ENCODE data around the gene MIDN.

MIDN gene

DNA sequence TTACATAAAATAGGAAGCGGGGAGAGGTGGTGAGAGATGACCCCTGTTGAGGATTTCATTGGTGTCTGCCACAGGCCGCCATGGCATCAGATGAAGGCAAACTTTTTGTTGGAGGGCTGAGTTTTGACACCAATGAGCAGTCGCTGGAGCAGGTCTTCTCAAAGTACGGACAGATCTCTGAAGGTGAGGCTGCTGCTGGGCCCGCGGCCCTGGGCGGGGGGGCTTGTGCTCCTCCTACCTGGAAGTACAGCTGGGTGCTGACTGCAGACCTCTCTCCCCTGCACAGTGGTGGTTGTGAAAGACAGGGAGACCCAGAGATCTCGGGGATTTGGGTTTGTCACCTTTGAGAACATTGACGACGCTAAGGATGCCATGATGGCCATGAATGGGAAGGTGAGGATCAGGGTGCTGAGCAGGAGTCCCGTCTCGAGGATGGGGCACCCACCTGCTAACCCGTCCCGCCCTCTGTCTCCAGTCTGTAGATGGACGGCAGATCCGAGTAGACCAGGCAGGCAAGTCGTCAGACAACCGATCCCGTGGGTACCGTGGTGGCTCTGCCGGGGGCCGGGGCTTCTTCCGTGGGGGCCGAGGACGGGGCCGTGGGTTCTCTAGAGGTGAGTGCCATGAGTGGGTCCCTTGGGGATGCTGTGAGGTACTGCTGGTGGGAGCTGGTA, 22.6 kb downstream of the MIDN start:
- no peak for DNase-seq

DNA sequence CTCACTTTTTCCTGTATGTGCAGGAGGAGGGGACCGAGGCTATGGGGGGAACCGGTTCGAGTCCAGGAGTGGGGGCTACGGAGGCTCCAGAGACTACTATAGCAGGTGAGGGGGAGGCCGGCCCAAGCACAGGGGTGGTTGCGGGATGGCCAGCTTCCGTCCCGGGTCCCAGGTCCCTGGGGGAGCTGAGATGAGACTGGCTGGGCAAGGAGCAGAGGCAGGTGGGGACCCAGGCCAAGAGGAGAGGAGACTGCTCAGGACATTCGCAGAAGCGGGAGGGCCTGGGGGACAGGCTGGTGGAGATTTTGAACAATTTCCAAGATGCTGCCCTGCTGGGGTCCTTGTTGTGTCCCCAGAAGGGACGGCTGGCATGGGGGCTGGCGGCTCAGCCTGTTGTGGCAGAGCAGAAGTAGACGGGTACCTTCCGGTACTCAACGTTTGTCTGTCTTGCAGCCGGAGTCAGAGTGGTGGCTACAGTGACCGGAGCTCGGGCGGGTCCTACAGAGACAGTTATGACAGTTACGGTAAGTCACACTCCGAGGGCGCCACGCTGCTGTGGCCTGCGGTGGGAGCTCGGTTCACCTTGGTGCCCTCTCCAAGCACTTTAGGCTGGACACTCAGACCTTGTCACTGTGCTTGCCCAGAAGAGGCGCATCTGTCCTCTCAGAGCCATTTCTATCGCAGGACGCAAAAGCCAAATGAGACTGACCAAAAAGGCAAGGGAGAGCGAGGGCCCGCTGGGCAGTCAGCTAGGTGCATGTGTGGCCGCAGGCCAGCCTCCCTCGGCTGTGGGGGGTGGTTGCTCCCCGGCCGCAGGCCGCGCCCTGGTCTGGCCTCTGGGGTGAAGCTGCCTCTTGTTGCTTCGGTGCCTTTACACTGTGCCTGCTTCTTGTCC, 23.4 kb downstream of the MIDN start:
- no peak for DNase-seq

DNA sequence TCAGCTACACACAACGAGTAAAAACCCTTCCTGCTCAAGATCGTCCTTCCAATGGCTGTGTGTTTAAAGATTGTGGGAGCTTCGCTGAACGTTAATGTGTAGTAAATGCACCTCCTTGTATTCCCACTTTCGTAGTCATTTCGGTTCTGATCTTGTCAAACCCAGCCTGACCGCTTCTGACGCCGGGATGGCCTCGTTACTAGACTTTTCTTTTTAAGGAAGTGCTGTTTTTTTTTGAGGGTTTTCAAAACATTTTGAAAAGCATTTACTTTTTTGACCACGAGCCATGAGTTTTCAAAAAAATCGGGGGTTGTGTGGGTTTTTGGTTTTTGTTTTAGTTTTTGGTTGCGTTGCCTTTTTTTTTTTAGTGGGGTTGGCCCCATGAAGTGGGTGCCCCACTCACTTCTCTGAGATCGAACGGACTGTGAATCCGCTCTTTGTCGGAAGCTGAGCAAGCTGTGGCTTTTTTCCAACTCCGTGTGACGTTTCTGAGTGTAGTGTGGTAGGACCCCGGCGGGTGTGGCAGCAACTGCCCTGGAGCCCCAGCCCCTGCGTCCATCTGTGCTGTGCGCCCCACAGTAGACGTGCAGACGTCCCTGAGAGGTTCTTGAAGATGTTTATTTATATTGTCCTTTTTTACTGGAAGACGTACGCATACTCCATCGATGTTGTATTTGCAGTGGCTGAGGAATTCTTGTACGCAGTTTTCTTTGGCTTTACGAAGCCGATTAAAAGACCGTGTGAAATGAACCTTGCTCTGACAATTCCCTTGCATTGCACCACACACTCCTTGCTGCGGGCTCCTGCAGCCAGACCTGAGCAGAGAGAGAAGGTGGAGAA, 24.3 kb downstream of the MIDN start:
- DNase-seq = no peak

DNA sequence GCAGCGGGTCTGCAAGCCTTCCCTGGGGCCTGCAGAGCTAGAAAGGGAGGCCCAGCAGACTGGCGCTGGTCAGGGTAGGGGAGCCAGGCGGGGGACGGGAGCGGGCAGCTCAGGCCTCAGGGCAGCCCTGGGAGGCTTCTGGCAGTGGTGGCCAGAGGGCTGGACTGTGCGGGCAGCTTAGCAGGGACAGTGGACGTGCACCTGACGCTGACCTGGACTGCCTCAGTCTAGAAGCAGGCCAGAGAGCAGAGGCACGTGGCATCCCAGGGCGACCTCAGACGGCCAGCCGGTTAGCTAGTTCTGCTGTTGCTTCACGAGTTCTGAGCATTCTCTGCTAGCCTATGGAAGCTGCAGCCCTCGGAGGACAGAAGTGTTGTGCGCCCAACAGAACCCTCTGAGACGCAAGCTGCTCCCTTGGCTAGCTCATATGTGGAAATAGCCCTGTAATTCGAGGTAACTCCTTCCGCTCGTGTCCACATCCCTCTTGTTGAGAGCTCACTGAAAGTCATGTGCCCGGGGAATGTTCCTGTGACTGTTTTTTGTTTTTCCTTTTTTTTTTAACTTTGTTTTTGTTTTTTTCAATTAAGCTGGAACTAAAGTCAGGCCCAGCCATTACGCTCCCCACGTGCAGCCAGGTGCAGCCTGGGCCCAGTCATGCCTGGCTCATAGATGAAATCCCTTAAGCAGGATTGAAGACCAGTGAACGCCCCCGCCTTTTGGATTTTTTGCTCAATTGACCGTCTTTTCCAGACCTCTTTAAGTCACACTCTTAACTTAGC, 25.1 kb downstream of the MIDN start:
- DNase-seq = no peak

DNA sequence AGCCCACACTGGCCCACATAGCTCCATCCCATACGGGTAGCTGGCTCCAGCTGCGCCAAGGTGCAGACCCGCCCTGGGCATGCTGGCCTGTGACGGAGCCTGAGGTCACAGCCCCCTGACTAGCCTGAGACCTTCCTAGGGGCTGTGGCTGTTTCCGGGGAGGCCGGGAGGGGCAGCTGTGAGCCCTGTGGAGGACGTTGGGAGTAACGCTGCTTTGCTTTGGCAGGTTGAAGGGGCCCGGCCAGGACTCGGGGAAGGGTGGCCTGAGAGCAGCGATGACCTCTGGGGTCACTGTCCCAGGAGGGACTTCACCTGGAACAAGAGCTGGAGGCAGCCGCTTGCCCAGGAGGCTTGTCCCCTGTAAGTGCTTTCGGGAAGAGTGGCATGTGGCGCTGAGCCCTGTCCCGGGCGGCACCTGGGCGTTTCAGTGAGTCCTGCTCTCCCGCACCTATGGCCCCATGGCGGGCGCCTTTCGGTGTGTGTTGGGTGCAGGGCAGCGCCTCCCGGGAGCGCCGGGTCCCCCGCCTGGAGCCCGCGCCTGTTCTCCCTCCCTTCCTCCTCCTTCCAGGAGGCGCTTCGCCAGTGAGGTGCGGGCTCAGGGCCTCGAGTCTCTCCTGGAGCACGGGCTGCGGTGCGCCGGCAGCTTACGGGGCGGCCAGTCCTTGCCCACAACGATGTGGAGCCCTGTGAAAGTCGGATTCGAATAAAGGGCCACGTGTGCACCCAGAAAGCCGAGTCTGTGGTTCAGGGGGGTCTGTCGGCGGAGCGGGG, 25.9 kb downstream of the MIDN start:
- no peak for DNase-seq

DNA sequence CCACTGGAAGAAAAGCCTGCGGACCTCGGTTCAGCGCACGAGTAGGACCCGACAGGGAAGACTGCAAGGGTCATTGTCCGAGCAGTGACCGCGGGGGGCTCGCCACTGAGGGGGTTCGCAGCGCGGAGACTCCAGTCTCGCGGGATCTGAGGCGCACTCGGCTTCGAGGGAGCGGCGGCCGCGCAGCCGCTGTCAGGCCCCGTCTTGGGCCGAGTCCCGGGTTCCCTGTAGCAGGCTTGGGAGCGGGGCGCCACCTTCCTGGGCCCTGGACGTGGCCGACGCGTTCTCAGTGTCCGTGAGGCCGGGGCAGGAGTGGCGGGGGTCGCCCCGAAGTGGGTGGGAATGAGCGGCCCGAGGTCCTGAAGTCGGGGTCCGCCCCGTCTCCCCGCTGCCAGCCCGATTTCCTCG, 26.5 kb downstream of the MIDN start:
- DNase-seq = no peak

DNA sequence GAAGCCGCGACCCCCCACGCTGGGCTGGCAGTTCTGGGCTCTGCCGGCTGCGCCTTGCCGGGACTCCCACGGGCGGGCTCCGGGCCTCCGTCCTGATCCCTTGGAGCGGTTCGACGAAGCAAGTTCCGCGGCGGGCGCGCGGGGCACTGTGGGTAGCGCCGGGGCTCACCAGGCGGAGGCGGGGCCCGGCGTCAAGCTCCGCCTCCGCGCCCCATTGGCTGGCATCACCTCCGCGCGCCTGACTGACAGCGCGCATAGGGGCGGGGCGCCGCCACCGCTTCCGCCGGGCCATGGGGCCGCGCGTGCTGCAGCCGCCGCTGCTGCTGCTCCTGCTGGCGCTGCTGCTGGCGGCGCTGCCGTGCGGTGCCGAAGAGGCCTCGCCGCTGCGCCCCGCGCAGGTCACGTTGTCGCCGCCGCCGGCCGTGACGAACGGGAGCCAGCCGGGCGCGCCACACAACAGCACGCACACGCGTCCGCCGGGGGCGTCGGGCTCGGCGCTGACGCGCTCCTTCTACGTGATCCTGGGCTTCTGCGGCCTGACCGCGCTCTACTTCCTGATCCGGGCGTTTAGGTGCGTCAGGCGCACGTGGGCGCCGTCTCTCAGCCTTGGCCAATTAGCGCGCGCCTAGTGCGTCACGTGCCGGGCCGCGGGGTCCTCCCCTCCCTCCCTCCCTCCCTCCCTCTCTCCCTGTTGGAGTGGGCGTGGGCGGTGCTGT, 27.0 kb downstream of the MIDN start, which contains the start of gene FAM174C:
TSS of gene FAM174C (plus strand) at position 271 of the 716 bp plus-strand sequence. CDS start at position 291, 20 bp downstream.
- DNase-seq = peak; percentile 91 to 99 (median 96)

DNA sequence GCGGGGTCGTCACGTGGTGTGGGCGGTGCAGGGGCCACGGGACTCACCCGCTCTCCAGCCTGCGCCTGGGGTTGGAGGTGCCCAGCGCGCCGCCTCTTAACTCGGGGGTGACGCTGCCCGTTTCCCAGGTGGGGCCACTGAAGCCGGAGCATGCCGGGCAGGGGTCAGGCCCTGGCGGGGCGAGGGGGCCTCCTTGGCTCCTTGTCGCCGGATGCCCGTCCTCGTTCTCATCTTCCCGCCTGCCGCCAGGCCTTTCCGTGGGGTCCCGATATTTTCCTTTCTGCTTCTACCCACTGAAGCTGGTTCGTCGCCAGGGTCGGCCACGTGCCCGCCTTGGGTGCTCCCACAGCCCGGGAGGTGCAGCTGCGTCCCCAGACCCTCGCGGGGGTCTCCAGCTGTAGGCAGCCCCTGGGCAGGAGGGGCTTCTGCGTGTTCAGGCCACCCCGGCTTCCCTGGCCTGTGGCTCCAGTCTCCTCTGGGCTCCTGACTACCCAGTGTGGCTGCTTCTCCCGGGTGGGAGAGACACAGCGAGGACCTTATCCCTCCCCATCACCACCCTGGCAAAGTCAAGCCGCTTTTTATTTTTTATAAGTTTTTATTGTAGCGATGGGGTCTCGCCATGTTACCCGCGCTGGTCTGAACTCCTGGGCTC, 27.7 kb downstream of the MIDN start:
- DNase-seq = no peak

DNA sequence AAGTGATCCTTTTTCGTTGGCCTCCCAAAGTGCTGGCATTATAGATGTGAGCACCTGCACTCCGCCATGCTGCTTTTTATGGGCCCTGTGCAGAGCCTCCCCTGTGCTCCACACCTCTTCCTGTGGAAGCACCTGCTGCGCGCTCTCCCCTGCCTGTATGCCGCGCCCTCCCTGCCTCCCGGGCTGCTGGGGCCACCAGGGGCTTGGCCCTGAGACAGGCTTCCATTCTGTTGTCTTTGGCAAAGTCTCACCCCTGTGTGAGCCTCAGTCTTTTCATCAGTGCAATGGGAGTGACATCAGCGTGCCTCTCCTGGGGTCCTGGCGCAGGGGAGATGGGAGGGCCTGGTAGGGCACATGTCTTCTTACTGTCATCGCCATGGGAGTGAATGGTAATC, 28.2 kb downstream of the MIDN start:
- peak in 2 of 5 experiments; percentile 29 to 64 for DNase-seq

DNA sequence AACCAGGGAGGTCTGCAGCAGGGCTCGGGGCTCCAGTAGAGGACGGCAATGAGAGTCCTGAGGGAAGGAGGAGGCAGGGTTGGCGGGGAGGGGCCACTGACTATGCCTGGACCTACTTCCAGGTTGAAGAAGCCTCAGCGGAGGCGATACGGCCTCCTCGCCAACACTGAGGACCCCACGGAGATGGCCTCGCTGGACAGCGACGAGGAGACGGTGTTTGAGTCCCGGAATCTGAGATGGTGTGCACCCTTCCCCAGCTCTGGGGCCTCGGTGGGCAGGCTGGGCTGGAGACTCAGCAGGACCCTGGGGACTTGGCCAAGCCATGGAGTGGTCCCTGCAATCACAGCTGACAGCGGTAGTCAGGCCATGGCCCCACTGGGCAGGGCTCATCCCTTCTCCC, 28.7 kb downstream of the MIDN start:
- DNase-seq = no peak

DNA sequence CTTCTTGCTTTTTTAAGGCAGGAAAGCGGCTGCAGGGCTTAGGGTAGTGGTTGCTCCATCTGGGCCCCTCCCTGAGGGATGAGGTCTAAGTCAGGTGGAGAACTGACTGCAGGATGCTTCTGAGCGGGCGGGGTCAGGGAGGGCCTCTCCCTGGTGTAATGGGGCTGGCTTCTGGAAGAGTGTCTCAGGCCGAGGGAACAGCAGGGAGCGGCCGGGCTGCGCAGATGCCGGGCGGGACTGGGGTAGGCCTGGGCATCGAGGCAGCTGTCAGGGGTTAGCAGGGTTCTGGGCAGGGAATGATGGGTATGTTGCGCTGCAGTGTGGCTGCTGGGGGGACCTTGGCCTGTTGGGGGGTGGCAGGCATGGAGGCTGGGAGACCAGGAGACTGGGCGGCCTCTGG, 29.7 kb downstream of the MIDN start:
- no peak for DNase-seq

DNA sequence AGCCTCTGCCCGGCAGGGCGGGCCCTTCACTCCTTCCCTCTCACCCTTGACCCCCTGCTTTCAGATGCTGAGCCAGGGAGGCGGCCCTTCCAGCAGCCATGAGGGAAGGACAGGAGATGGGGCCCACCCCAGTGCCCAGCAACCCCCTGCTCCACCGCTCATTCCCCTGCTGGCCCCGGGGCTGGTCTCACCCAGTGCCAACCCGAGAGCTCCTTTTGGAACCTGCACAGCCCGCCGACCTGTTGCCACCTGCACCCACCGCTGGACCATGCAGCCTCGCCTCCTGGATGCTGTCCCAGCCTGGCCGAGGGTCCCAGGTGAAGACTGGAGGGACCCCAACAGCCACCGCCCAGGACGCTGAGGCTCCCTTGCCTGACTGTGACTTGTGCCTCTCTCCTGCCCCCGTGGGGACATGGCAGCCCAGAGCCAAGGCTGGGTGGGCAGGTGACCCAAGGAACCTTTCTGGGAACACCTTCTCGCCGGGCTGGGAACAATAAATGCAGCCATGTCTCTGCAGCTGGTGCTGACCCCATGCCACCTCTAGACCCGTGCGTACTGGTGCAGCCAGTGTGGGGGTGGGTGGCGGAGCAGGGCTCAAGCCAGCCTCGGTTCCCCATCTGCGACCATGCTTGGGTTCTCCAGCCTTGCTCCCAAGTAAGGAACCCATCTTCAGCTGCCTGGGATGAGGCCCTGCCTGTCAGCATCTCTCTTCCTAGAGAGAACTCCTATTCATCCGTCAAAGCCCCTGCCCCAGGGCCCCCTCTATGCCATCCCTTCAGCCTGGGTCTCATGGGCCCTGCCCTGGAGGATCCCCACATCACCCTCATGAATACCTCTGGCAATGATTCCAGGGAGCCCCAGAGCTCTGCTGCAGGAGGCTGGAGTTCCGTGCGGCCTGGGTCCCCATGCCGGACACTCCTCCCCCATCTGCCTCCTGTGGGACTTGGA, 30.6 kb downstream of the MIDN start:
- no peak for DNase-seq

DNA sequence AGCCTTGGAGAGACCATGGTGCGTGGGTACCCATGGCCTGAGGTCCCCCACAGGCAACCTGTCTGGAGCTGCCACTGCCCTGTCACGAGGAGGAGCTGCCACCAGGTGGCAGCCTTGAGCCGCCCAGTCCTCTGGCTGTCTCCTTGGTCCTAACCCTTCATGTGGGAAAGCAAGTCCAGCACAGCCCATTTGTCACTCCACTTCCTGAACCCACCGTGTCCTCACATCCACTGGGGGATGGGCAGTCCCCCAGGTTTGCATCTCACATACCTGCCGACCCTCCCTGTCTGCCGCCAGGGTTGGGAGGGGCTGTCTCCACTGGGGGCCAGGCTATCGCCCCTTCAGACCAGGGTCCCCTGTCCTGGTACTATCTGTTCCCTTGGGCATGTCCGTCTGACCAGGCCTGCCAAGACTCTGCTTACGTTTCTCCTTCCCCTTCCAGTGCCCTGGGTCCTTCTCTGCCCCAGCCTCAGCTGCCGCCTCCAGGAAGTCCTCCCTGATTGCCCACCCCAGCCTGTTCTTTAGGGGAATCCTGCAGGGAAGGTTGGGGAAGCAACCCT, 31.5 kb downstream of the MIDN start:
- DNase-seq = peak; percentile 54 to 75 (median 67)

DNA sequence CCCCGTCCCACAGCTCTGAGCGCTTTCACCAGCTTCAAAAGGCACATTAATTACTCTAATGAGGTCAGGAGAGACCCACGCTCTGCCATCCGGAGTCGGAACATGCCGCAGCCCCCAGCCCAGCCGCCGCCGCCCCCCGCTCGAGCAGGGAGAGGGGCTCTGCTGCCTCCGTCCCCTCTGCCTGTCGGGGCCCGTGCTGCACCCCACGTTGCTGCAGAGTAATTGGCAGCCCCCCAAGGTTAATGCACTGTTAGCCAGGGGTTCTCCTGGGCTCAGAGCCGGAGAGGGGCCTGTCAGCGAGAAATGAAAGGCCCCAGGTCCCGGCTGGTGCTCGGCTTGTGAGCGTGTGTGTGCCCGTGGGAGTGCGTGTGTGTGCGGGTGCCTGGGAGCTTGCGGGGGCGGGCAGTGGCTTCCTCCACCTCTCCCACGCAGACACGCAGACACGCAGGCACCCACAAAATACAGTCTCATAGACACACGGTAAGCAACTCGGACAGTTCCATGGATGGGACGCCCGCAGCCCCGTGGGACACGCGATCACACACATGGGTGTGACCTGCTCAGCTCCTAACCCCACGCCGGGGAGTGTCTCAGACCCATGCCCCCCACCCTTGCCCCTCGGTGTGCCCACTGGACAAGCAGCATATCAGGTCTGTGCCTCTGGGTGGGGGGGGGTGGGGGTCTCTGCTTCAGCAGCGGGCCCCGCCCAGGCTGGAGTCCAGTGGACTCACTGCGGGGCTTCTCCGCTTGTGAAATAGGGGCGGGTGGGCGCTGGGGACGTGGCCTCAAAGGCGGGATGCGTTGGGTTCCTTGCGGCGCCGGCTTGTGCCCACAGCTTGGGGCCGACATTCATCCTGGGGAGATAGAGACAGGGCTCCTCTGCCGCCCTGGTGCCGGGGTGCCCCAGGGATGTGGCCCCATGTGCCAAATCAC, 32.5 kb downstream of the MIDN start:
- DNase-seq = no peak

DNA sequence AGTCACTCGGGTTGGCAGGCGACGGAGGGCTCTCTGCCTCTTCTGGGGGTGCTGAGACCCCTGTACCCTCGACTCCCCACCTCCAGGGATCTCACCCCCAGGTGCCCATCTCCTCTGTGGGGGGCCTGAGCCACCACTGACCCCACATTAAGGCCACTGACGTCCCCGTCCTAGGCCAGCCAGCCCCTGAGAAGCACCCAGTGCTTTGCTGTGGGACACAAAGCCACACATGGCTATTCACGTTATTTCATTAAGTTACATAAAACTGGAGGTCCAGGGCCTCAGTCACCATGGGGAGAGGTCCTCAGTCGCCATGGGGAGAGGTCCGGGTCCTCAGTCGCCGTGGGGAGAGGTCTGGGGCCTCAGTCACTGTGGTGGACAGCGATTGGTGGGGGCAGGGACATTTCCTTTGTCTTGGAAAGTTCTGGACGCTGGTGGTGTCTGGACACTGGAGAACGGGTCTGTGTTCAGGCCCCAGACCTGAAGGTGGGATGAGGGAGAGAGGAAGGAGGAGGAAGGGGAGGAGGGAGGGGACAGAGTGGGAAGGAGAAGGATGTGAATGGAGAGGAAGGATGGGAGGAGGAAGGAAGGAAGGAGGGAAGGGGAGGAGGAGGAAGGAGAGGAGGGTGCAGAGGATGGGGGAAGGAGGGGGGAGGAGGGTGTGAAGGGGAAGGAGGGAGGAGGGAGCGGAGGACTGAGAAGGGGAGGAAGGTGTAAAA, 33.3 kb downstream of the MIDN start:
- no peak for DNase-seq

DNA sequence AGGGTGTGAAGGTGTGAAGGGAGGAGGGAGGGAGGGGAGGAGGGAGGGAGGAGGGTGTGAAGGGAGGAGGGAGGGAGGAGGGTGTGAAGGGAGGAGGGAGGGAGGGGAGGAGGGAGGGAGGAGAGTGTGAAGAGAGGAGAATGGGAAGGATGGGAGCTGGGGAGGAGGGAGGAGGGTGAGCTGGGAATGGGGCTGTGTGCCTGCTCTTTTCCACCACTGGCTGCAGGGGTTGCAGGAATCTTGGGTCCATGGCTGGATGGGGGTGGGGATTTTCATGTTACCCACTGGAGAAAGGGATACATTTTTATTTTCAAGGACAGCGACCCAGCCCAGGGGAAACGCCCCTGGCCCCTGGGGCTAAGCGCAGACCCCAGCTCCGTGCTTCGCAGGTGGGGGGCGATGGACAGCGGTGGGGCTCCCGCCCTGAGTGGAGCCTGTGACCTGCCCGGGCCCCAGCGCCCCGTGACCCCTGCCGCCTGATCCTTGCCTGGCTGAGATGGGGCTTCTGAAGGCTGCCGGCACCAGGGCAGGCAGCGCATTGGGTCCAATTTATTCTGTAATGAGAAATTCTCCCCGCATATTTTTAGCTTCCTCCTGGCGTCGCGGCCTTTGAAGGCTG, 34.3 kb downstream of the MIDN start:
- DNase-seq = no peak
